PFSK-1 (cell line): Measurements from ENCODE around the gene B3GNT9.

Experiments
- POLR2AphosphoS5 ChIP-seq: IDR thresholded peaks from 2 replicates; pipeline ENCODE4 v1.6.1; 2012; ENCODE audit warnings: low read depth, mild to moderate bottlenecking, control low read depth, low read length, moderate library complexity
- SIN3A ChIP-seq: IDR thresholded peaks from 2 replicates; pipeline ENCODE4 v1.6.1; 2012; ENCODE audit warnings: mild to moderate bottlenecking, low read length, moderate library complexity, borderline replicate concordance; ENCODE audit not compliant: insufficient read depth
- TAF1 ChIP-seq: IDR thresholded peaks from 2 replicates; pipeline ENCODE4 v1.6.1; 2012; ENCODE audit warnings: low read length, control low read depth, borderline replicate concordance; ENCODE audit not compliant: insufficient read depth
- TF ChIP-seq, protein P1 (sequence below), 2 experiments: IDR thresholded peaks; 2 replicates each; pipeline versions ENCODE4 v1.6.1 to v1.8.0; 2011 to 2012; ENCODE audit warnings: low read depth in 2 of 2, low read length in 2 of 2, control low read depth in 1 of 2, inconsistent platforms in 1 of 2, mild to moderate bottlenecking in 1 of 2, moderate library complexity in 1 of 2; ENCODE audit not compliant: insufficient read depth in 1 of 2

GRCh38 chr16:67163164-67163998 is 12.6 kb upstream of the B3GNT9 start:
- TF ChIP-seq POLR2AphosphoS5 (no peak), SIN3A (no peak), TAF1 (no peak)
- TF ChIP-seq, protein P1, sequence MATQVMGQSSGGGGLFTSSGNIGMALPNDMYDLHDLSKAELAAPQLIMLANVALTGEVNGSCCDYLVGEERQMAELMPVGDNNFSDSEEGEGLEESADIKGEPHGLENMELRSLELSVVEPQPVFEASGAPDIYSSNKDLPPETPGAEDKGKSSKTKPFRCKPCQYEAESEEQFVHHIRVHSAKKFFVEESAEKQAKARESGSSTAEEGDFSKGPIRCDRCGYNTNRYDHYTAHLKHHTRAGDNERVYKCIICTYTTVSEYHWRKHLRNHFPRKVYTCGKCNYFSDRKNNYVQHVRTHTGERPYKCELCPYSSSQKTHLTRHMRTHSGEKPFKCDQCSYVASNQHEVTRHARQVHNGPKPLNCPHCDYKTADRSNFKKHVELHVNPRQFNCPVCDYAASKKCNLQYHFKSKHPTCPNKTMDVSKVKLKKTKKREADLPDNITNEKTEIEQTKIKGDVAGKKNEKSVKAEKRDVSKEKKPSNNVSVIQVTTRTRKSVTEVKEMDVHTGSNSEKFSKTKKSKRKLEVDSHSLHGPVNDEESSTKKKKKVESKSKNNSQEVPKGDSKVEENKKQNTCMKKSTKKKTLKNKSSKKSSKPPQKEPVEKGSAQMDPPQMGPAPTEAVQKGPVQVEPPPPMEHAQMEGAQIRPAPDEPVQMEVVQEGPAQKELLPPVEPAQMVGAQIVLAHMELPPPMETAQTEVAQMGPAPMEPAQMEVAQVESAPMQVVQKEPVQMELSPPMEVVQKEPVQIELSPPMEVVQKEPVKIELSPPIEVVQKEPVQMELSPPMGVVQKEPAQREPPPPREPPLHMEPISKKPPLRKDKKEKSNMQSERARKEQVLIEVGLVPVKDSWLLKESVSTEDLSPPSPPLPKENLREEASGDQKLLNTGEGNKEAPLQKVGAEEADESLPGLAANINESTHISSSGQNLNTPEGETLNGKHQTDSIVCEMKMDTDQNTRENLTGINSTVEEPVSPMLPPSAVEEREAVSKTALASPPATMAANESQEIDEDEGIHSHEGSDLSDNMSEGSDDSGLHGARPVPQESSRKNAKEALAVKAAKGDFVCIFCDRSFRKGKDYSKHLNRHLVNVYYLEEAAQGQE (IDR thresholded peaks at IDR 0.05; ENCODE audit: insufficient read depth in 1 of 2, low read depth in 2 of 2, low read length in 2 of 2): no peak
